Nephron progenitor cell (in vitro differentiated cells): ENCODE measurements around the gene ACOX3.
A peak's percentile ranks its signal among the peaks of the same experiment; 100 is the strongest.
"Not testable (repeated sequence)": the region's sequence is repeated elsewhere in the genome, so short reads cannot be mapped to it uniquely, and the experiment has no call there.

ENCODE experiments used
- DNase-seq: peaks from one replicate; pipeline ENCODE4 v3.0.0; 2021
- H3K27ac Mint-ChIP-seq: 2 replicates; pipeline ENCODE4 v1.8.0; 2021; ENCODE audit warnings: mild to moderate bottlenecking, moderate library complexity, mixed read lengths
- H3K27me3 Mint-ChIP-seq: 2 replicates; pipeline ENCODE4 v1.8.0; 2021; ENCODE audit warnings: mild to moderate bottlenecking, low read depth, mixed read lengths; ENCODE audit not compliant: poor library complexity
- H3K36me3 Mint-ChIP-seq: 2 replicates; pipeline ENCODE4 v1.8.0; 2021; ENCODE audit warnings: low read depth, mixed read lengths
- H3K4me1 Mint-ChIP-seq: 2 replicates; pipeline ENCODE4 v1.8.0; 2021; ENCODE audit warnings: mixed read lengths
- H3K4me3 Mint-ChIP-seq: 2 replicates; pipeline ENCODE4 v1.8.0; 2021; ENCODE audit warnings: mild to moderate bottlenecking, moderate library complexity, mixed read lengths
- H3K9me3 Mint-ChIP-seq: 2 replicates; pipeline ENCODE4 v1.8.0; 2021; ENCODE audit warnings: mild to moderate bottlenecking, moderate library complexity, mixed read lengths
- CTCF ChIP-seq: fragments of 200-600 bp; sonication (generic); IDR thresholded peaks from 2 replicates; pipeline ENCODE4 v1.5.0; 2021; ENCODE audit warnings: antibody characterized with exemption

Gene ACOX3

GRCh38 chr4:8350841-8351461 lies 89.6 kb downstream of the ACOX3 start:
- Mint-ChIP-seq H3K36me3 (peaks cover 5% of the 10 kb centered on the region), H3K4me1 (peaks cover 55% of the 10 kb centered on the region), H3K27ac (peak overlapping the region; percentile 72), H3K27me3 (peaks cover 6% of the 10 kb centered on the region), H3K4me3 (no peak overlapping the region), H3K9me3 (no peaks in the 10 kb centered on the region)
- no peak for DNase-seq
- TF ChIP-seq CTCF = no peak

GRCh38 chr4:8350352-8350751 lies 90.2 kb downstream of the ACOX3 start:
- H3K27me3 Mint-ChIP-seq = peaks cover 6% of the 10 kb centered on the region
- H3K4me3 Mint-ChIP-seq = no peak overlapping the region
- H3K27ac Mint-ChIP-seq = peak overlapping the region; percentile 72
- no peak for DNase-seq
- peaks cover 55% of the 10 kb centered on the region for H3K4me1 Mint-ChIP-seq
- H3K36me3 Mint-ChIP-seq = peaks cover 5% of the 10 kb centered on the region
- TF ChIP-seq CTCF = no peak
- H3K9me3 Mint-ChIP-seq = no peaks in the 10 kb centered on the region

GRCh38 chr4:8349664-8350236 lies 90.8 kb downstream of the ACOX3 start:
- no peaks in the 10 kb centered on the region for H3K9me3 Mint-ChIP-seq

GRCh38 chr4:8349236-8349635 lies 91.3 kb downstream of the ACOX3 start:
- H3K27ac Mint-ChIP-seq, H3K4me3 Mint-ChIP-seq, H3K36me3 Mint-ChIP-seq, H3K27me3 Mint-ChIP-seq, H3K9me3 Mint-ChIP-seq, DNase-seq: not testable (repeated sequence)
- H3K4me1 Mint-ChIP-seq = peaks cover 50% of the 10 kb centered on the region

More at GRCh38 chr4:8349664-8350236, 90.8 kb downstream of the ACOX3 start:
- peaks cover 5% of the 10 kb centered on the region for H3K36me3 Mint-ChIP-seq
- peaks cover 55% of the 10 kb centered on the region for H3K4me1 Mint-ChIP-seq
- TF ChIP-seq CTCF = no peak
- H3K27ac Mint-ChIP-seq = peak overlapping the region; percentile 78
- peaks cover 6% of the 10 kb centered on the region for H3K27me3 Mint-ChIP-seq
- H3K4me3 Mint-ChIP-seq = no peak overlapping the region
- no peak for DNase-seq

- TF ChIP-seq CTCF = no peak
- Mint-ChIP-seq H3K27me3 (peaks cover 2% of the 10 kb centered on the region), H3K4me3 (no peak overlapping the region), H3K9me3 (no peaks in the 10 kb centered on the region), H3K27ac (no peak overlapping the region), H3K4me1 (peaks cover 39% of the 10 kb centered on the region), H3K36me3 (no peaks in the 10 kb centered on the region)
- no peak for DNase-seq
These were observed 92.5 kb downstream of the ACOX3 start for GRCh38 chr4:8348071-8348470.

GRCh38 chr4:8347660-8348059 lies 92.9 kb downstream of the ACOX3 start:
- Mint-ChIP-seq H3K4me3 (no peak overlapping the region), H3K9me3 (no peaks in the 10 kb centered on the region), H3K27ac (no peak overlapping the region), H3K27me3 (peaks cover 2% of the 10 kb centered on the region), H3K36me3 (no peaks in the 10 kb centered on the region), H3K4me1 (peaks cover 42% of the 10 kb centered on the region)
- TF ChIP-seq CTCF = no peak
- DNase-seq = no peak
